Stimulated activated CD4-positive, alpha-beta T cell treated with anti-CD3 and anti-CD28 coated beads, TNF-alpha, amount 100 ng/mL, for 1 hour (primary cell): ENCODE results near the gene PRRT1.
A peak's percentile ranks its signal among the peaks of the same experiment; 100 is the strongest.
"Not testable (repeated sequence)": the region's sequence is repeated elsewhere in the genome, so short reads cannot be mapped to it uniquely, and the experiment has no call there.

Experiments used
- DNase-seq, 3 donors: peaks; one replicate each; pipeline ENCODE4 v3.0.0-alpha.2; 2020; ENCODE audit warnings: low read depth in 3 of 3, low spot score in 1 of 3

PRRT1 gene

GRCh38 chr6:32151863-32152768 is at the start of gene PRRT1:
TSS of gene PRRT1 (minus strand) at chr6:32151939. CDS start at chr6:32151827, 112 bp downstream.
- no peak for DNase-seq

GRCh38 chr6:32200711-32201475 is 49.2 kb upstream of the PRRT1 start:
- no peak for DNase-seq

GRCh38 chr6:32198866-32199265 is 47.1 kb upstream of the PRRT1 start:
- no peak for DNase-seq

GRCh38 chr6:32198345-32198696 is 46.6 kb upstream of the PRRT1 start:
- no peak for DNase-seq

GRCh38 chr6:32196682-32197616 is 45.2 kb upstream of the PRRT1 start:
- no peak for DNase-seq

GRCh38 chr6:32195902-32196681 is 44.4 kb upstream of the PRRT1 start:
- DNase-seq, result no peak

- DNase-seq, result peak; percentile 99 to 100 (median 100)
Measured at GRCh38 chr6:32195652-32195901, 43.8 kb upstream of the PRRT1 start.

GRCh38 chr6:32194825-32195651 is 43.3 kb upstream of the PRRT1 start:
- DNase-seq, result no peak

- no peak for DNase-seq
Measured at GRCh38 chr6:32194388-32194787, 42.6 kb upstream of the PRRT1 start.

GRCh38 chr6:32193096-32193495 is 41.4 kb upstream of the PRRT1 start:
- not testable (repeated sequence) for DNase-seq

- DNase-seq, result no peak
Measured at GRCh38 chr6:32192608-32193039, 40.9 kb upstream of the PRRT1 start, which contains the start of gene GPSM3. TSS of gene GPSM3 (minus strand) at chr6:32192643. CDS start at chr6:32192513, 130 bp downstream.

- DNase-seq, result no peak
Measured at GRCh38 chr6:32191696-32192607, 40.2 kb upstream of the PRRT1 start.

- DNase-seq, result no peak
Measured at GRCh38 chr6:32190911-32191677, 39.4 kb upstream of the PRRT1 start.

- peak; percentile 66 to 71 (median 71) for DNase-seq
Measured at GRCh38 chr6:32190054-32190851, 38.5 kb upstream of the PRRT1 start, which contains the start of gene PBX2. TSS of gene PBX2 (minus strand) at chr6:32190202. CDS start at chr6:32189915, 287 bp downstream.

- DNase-seq, result no peak
Measured at GRCh38 chr6:32189742-32190053, 38.0 kb upstream of the PRRT1 start.

GRCh38 chr6:32189069-32189741 is 37.5 kb upstream of the PRRT1 start:
- no peak for DNase-seq
